IMR-90 (cell line): ENCODE results near the gene ANKRD27. TPM values are rescaled to one million over a fixed set of nuclear protein-coding genes. Genes with fewer than 3 reads are reported as not detected.
"Not testable (repeated sequence)": the region's sequence is repeated elsewhere in the genome, so short reads cannot be mapped to it uniquely, and the experiment has no call there.

ENCODE experiments used
- ATAC-seq: fragments of 200-7000 bp; cut with Tn5 transposase; 2 replicates; pipeline ENCODE4 v1.9.1; 2020; ENCODE audit warnings: low read depth, mild to moderate bottlenecking, moderate library complexity
- BruUV-seq: library from RNA; stranded (reverse); fragments of 400-500 nt; replicated peaks from 2 replicates; lab custom pipeline; 2021; lab: Mats Ljungman, UMichigan
- CTCF ChIA-PET: fragments of 300-600 bp; formaldehyde crosslinking; extraction: SDS; loops from one replicate; lab custom pipeline; 2021; ENCODE audit warnings: antibody characterized with exemption; lab: Yijun Ruan, JAX
- POLR2A ChIA-PET: fragments of 300-600 bp; sonication (Branson Sonifier 250); formaldehyde crosslinking; loops from one replicate; lab custom pipeline; 2022; ENCODE audit warnings: antibody characterized with exemption; ENCODE audit not compliant: unreplicated experiment; lab: Charles Lee
- DNase-seq: peaks from one replicate; pipeline ENCODE4 v3.0.0; 2013
- H2AFZ ChIP-seq: replicated peaks from 2 replicates; pipeline ENCODE3; 2013; ENCODE audit warnings: low read length, mild to moderate bottlenecking; ENCODE audit not compliant: poor library complexity
- H2AK5ac ChIP-seq: 2 replicates; pipeline ENCODE4 v1.6.1; 2013; ENCODE audit warnings: low read depth, low read length, inconsistent platforms
- H2AK9ac ChIP-seq: replicated peaks from 2 replicates; pipeline ENCODE3; 2013; ENCODE audit warnings: mild to moderate bottlenecking, low read depth, low read length, moderate library complexity; ENCODE audit not compliant: poor library complexity
- H2BK120ac ChIP-seq: 2 replicates; pipeline ENCODE4 v1.6.1; 2013; ENCODE audit warnings: low read depth, low read length, inconsistent platforms
- H2BK15ac ChIP-seq: 3 replicates; pipeline ENCODE4 v1.6.1; 2013; ENCODE audit warnings: low read depth, low read length, inconsistent platforms
- H2BK20ac ChIP-seq: 2 replicates; pipeline ENCODE4 v1.6.1; 2013; ENCODE audit warnings: low read depth, mild to moderate bottlenecking, inconsistent platforms, low read length, moderate library complexity
- H2BK5ac ChIP-seq: 2 replicates; pipeline ENCODE4 v1.6.1; 2013; ENCODE audit warnings: mild to moderate bottlenecking, low read depth, low read length, inconsistent platforms; ENCODE audit not compliant: poor library complexity, severe bottlenecking
- H3K14ac ChIP-seq: replicated peaks from 2 replicates; pipeline ENCODE4 v1.6.1; 2013; ENCODE audit warnings: low read depth, low read length, inconsistent platforms
- H3K18ac ChIP-seq: 2 replicates; pipeline ENCODE4 v1.6.1; 2013; ENCODE audit warnings: low read depth, low read length, control low read depth
- H3K23ac ChIP-seq: 2 replicates; pipeline ENCODE4 v1.6.1; 2013; ENCODE audit warnings: low read depth, low read length, inconsistent platforms
- H3K27ac ChIP-seq: 2 replicates; pipeline ENCODE4 v1.5.1; 2013; ENCODE audit warnings: mild to moderate bottlenecking, control low read depth, low read length; ENCODE audit not compliant: insufficient read depth
- H3K27me3 ChIP-seq: 2 replicates; pipeline ENCODE4 v1.6.1; 2013; ENCODE audit warnings: low read length; ENCODE audit not compliant: control insufficient read depth, insufficient read depth
- H3K36me3 ChIP-seq: 2 replicates; pipeline ENCODE4 v1.6.1; 2013; ENCODE audit warnings: low read length, mixed read lengths; ENCODE audit not compliant: control insufficient read depth, insufficient read depth
- H3K4ac ChIP-seq: 2 replicates; pipeline ENCODE4 v1.6.1; 2013; ENCODE audit warnings: low read depth, low read length, inconsistent platforms
- H3K4me1 ChIP-seq: 2 replicates; pipeline ENCODE4 v1.6.1; 2013; ENCODE audit warnings: low read length, mixed read lengths; ENCODE audit not compliant: control insufficient read depth, insufficient read depth
- H3K4me2 ChIP-seq: 2 replicates; pipeline ENCODE4 v1.6.1; 2013; ENCODE audit warnings: low read depth, mild to moderate bottlenecking, control low read depth, low read length, moderate library complexity
- H3K4me3 ChIP-seq: 2 replicates; pipeline ENCODE4 v1.5.1; 2013; ENCODE audit warnings: low read depth, mild to moderate bottlenecking, control low read depth, low read length, moderate library complexity; ENCODE audit not compliant: insufficient read depth
- H3K56ac ChIP-seq: 2 replicates; pipeline ENCODE4 v1.6.1; 2013; ENCODE audit warnings: low read length, inconsistent platforms; ENCODE audit not compliant: insufficient read depth; ENCODE audit errors: extremely low read depth
- H3K79me1 ChIP-seq, 2 experiments: 2 replicates each; pipeline ENCODE4 v1.6.1; 2013; ENCODE audit warnings: low read length in 2 of 2, inconsistent platforms in 1 of 2, low read depth in 1 of 2
- H3K9ac ChIP-seq: 2 replicates; pipeline ENCODE4 v1.6.1; 2013; ENCODE audit warnings: low read depth, low read length, control low read depth
- H3K9me1 ChIP-seq: 2 replicates; pipeline ENCODE4 v1.6.1; 2013; ENCODE audit warnings: low read length, inconsistent platforms; ENCODE audit not compliant: insufficient read depth
- H3K9me3 ChIP-seq: 2 replicates; pipeline ENCODE4 v1.6.1; 2013; ENCODE audit warnings: low read length; ENCODE audit not compliant: control insufficient read depth, insufficient read depth
- H4K20me1 ChIP-seq: 2 replicates; pipeline ENCODE4 v1.6.1; 2013; ENCODE audit warnings: low read length, inconsistent platforms; ENCODE audit not compliant: insufficient read depth
- H4K5ac ChIP-seq: 2 replicates; pipeline ENCODE4 v1.6.1; 2013; ENCODE audit warnings: mild to moderate bottlenecking, low read depth, low read length, control low read depth
- H4K8ac ChIP-seq, 2 experiments: 2 replicates each; pipeline ENCODE4 v1.6.1; 2013; ENCODE audit warnings: low read depth in 2 of 2, low read length in 2 of 2, control low read depth in 1 of 2, inconsistent platforms in 1 of 2
- H4K91ac ChIP-seq: 2 replicates; pipeline ENCODE4 v1.6.1; 2013; ENCODE audit warnings: low read depth, low read length, inconsistent platforms; ENCODE audit not compliant: insufficient read depth
- CHD1 ChIP-seq: IDR thresholded peaks from 2 replicates; pipeline ENCODE4 v1.6.1; 2012; ENCODE audit warnings: low read depth, low read length, improper control_type of control experiment
- MAZ ChIP-seq: IDR thresholded peaks from 2 replicates; pipeline ENCODE4 v1.6.1; 2012; ENCODE audit warnings: low read depth, mild to moderate bottlenecking, low read length, improper control_type of control experiment, moderate library complexity, borderline replicate concordance
- MXI1 ChIP-seq: IDR thresholded peaks from 2 replicates; pipeline ENCODE4 v1.6.1; 2012; ENCODE audit warnings: low read depth, mild to moderate bottlenecking, low read length, moderate library complexity, borderline replicate concordance
- NFE2L2 ChIP-seq: fragments of 150-350 bp; IDR thresholded peaks from 2 replicates; pipeline ENCODE4 v1.6.1; 2016; ENCODE audit warnings: low read depth, mild to moderate bottlenecking, low read length
- POLR2A ChIP-seq: IDR thresholded peaks from 2 replicates; pipeline ENCODE4 v1.6.1; 2012; ENCODE audit warnings: mild to moderate bottlenecking, low read depth, low read length
- RAD21 ChIP-seq: IDR thresholded peaks from 2 replicates; pipeline ENCODE4 v1.6.1; 2012; ENCODE audit warnings: low read length, improper control_type of control experiment
- SMC3 ChIP-seq: fragments of 150-350 bp; IDR thresholded peaks from 2 replicates; pipeline ENCODE4 v1.6.1; 2016; ENCODE audit warnings: low read depth, mild to moderate bottlenecking, antibody characterized with exemption, low read length, moderate library complexity
- USF2 ChIP-seq: fragments of 150-350 bp; IDR thresholded peaks from 2 replicates; pipeline ENCODE4 v1.6.1; 2017; ENCODE audit warnings: mild to moderate bottlenecking, antibody characterized with exemption, low read length, low read depth
- WGBS, 2 experiments: methylation state at CpG; one replicate each; pipeline versions ENCODE4 v1.1.5 to v1.1.7; 2013; ENCODE audit warnings: missing lambda C conversion rate in 2 of 2; ENCODE audit not compliant: insufficient read length in 1 of 2; ENCODE audit errors: extremely low coverage in 2 of 2; 5-methylcytosine and 5-hydroxymethylcytosine counted together
- dilution Hi-C: fragments of 300-500 bp; cut with HindIII; formaldehyde crosslinking; loops from one replicate; pipeline ENCODE4 v1.14.3; 2018; ENCODE audit warnings: low sequenced_read_pairs; ENCODE audit not compliant: unreplicated experiment
- in situ Hi-C: fragments of 300-500 bp; cut with MboI; formaldehyde crosslinking; loops from 3 replicates; pipeline ENCODE4 v1.14.3; 2019; ENCODE audit warnings: low sequenced_read_pairs, inconsistent platforms, mixed read lengths
- intact Hi-C: fragments of 100-400 bp; cut with micrococcal nuclease; formaldehyde crosslinking; loops from 2 replicates; pipeline ENCODE4 v1.10.0; 2022
- polyA plus RNA-seq, 3 experiments: library from polyadenylated mRNA; depleted of rRNA; stranded (reverse); fragments of >200 nt; gene quantifications; 2 replicates each; pipeline ENCODE4 v1.2.3, GENCODE V29; 2012; ENCODE audit warnings: low replicate concordance in 1 of 3
- total RNA-seq: library from RNA; depleted of rRNA; stranded (reverse); fragments of >200 nt; gene quantifications from 2 replicates; pipeline ENCODE4 v1.2.3, GENCODE V29; 2012

The ANKRD27 gene
- total and polyA plus RNA-seq, 2 of the 4 experiments (the other 2 are of a cell fraction) = 16.7 to 35.0 TPM

GRCh38 chr19:32658075-32658474, 16.9 kb downstream of the ANKRD27 start:
- H2AK9ac ChIP-seq = no peak overlapping the region
- intact Hi-C loops = no loop called here
- ChIA-PET CTCF (no interaction called here), POLR2A (no interaction called here)
- no peak overlapping the region for H2BK5ac ChIP-seq
- H3K56ac ChIP-seq = no peak overlapping the region
- no peak overlapping the region for H3K4ac ChIP-seq
- H3K4me2 ChIP-seq = no peak overlapping the region
- H3K14ac ChIP-seq = no peak overlapping the region
- no peaks in the 10 kb centered on the region for H3K9me3 ChIP-seq
- H2BK20ac ChIP-seq = no peak overlapping the region
- dilution Hi-C loops = no loop called here
- no peak overlapping the region for H2BK15ac ChIP-seq
- WGBS, 2 experiments = 100% methylated on average over 3 of the region's 10 CpGs; no CpG with 5 or more reads in 1 of the 2 experiments
- peaks cover 18% of the 10 kb centered on the region for H3K36me3 ChIP-seq
- no peak overlapping the region for H4K8ac ChIP-seq
- no peaks in the 10 kb centered on the region for H3K27me3 ChIP-seq
- H3K23ac ChIP-seq = no peak overlapping the region
- H3K79me1 ChIP-seq = peaks cover 14 to 51% of the 10 kb centered on the region in 2 experiments
- H2AFZ ChIP-seq = no peak overlapping the region
- H3K27ac ChIP-seq = no peak overlapping the region
- no peak overlapping the region for H3K18ac ChIP-seq
- H2BK120ac ChIP-seq = no peak overlapping the region
- no peak overlapping the region for H3K4me3 ChIP-seq
- H3K4me1 ChIP-seq = no peaks in the 10 kb centered on the region
- H4K20me1 ChIP-seq = peaks cover 9% of the 10 kb centered on the region
- H2AK5ac ChIP-seq = no peak overlapping the region
- DNase-seq (no peak), ATAC-seq (no peak)
- H4K91ac ChIP-seq = no peak overlapping the region
- TF ChIP-seq NFE2L2 = no peak
- no peak for TF ChIP-seq MXI1
- no peak for TF ChIP-seq MAZ
- no peak for TF ChIP-seq SMC3
- TF ChIP-seq USF2 = no peak
- TF ChIP-seq RAD21 = no peak
- no peak for TF ChIP-seq CHD1
- TF ChIP-seq POLR2A = no peak
- no peak overlapping the region for H3K9ac ChIP-seq
- no peaks in the 10 kb centered on the region for H3K9me1 ChIP-seq
- no TSS peak for BruUV-seq
- in situ Hi-C loops = no loop called here
- no peak overlapping the region for H4K5ac ChIP-seq

GRCh38 chr19:32656379-32656778, 18.6 kb downstream of the ANKRD27 start:
- H2BK15ac ChIP-seq, H2BK5ac ChIP-seq, H3K9me1 ChIP-seq, ATAC-seq, H3K14ac ChIP-seq, H3K9ac ChIP-seq, H3K9me3 ChIP-seq, H2AFZ ChIP-seq, DNase-seq, H3K4ac ChIP-seq, H3K27me3 ChIP-seq, POLR2A ChIA-PET, H3K4me3 ChIP-seq, H2BK120ac ChIP-seq, H3K23ac ChIP-seq, H3K27ac ChIP-seq, H3K4me2 ChIP-seq, intact Hi-C loops, H4K20me1 ChIP-seq, H3K4me1 ChIP-seq, H3K18ac ChIP-seq, H2BK20ac ChIP-seq, H2AK9ac ChIP-seq, dilution Hi-C loops, H4K5ac ChIP-seq, BruUV-seq, in situ Hi-C loops, H3K56ac ChIP-seq, H2AK5ac ChIP-seq, H4K8ac ChIP-seq, H4K91ac ChIP-seq: not testable (repeated sequence)
- WGBS, 2 experiments = 97% methylated on average over 5 of the region's 8 CpGs; no CpG with 5 or more reads in 1 of the 2 experiments
- H3K79me1 ChIP-seq = peaks cover 12 to 49% of the 10 kb centered on the region in 2 experiments
- H3K36me3 ChIP-seq = peaks cover 13% of the 10 kb centered on the region
- CTCF ChIA-PET = interaction anchor here (0.6 kb wide), 3 partner anchors 12 to 73 kb away, joined by 3 to 4 read pairs (median 3); no protein-coding TSS in a partner anchor
